T-cell (primary cell): ENCODE measurements around the gene TEAD1. TPM values are rescaled to one million over a fixed set of nuclear protein-coding genes. Genes with fewer than 3 reads are reported as not detected.

Source experiments
- ATAC-seq, 4 experiments: fragments of 200-7000 bp in 3 of 4; fragments of 150-1000 bp in 1 of 4; cut with Tn5 transposase; replicated peaks in 1 of 4; 1 replicate in 3 of 4; 2 replicates in 1 of 4; pipeline ENCODE4 v1.10.0; 2021; ENCODE audit warnings: moderate library complexity in 3 of 4, mild to moderate bottlenecking in 2 of 4, moderate number of reproducible peaks in 1 of 4
- CTCF ChIA-PET, 2 donors: fragments of 300-600 bp; sonication (Branson Sonifier 250); formaldehyde crosslinking; loops; one replicate each; lab custom pipeline; 2022; ENCODE audit warnings: antibody characterized with exemption in 2 of 2; lab: Charles Lee
- POLR2A ChIA-PET, 2 donors: fragments of 300-600 bp; sonication (Branson Sonifier 250); formaldehyde crosslinking; loops; one replicate each; lab custom pipeline; 2022; ENCODE audit warnings: antibody characterized with exemption in 2 of 2; lab: Charles Lee
- DNase-seq, 35 experiments: peaks; one replicate each; pipeline versions ENCODE4 v3.0.0 to v3.0.0-alpha.2; 2013 to 2023
- H3K27ac ChIP-seq: one replicate; pipeline ENCODE4 v1.5.1; 2013; ENCODE audit warnings: low read length
- H3K27me3 ChIP-seq, 2 experiments: replicated peaks in 1 of 2; 1 replicate in 1 of 2; 2 replicates in 1 of 2; pipeline versions ENCODE4 v1.6.1 to v1.7.0; 2013; ENCODE audit warnings: low read length in 1 of 2, mixed read lengths in 1 of 2; ENCODE audit not compliant: control insufficient read depth in 2 of 2, insufficient read depth in 2 of 2; ENCODE audit errors: extremely low read depth in 1 of 2
- H3K36me3 ChIP-seq, 2 donors: 1 replicate in 1 of 2; 2 replicates in 1 of 2; pipeline versions ENCODE4 v1.6.1 to v1.7.0; 2013; ENCODE audit warnings: low read length in 1 of 2; ENCODE audit not compliant: control insufficient read depth in 2 of 2, insufficient read depth in 1 of 2; ENCODE audit errors: extremely low read depth in 1 of 2
- H3K4me1 ChIP-seq, 2 experiments: 1 replicate in 1 of 2; 2 replicates in 1 of 2; pipeline versions ENCODE4 v1.6.1 to v1.7.0; 2013; ENCODE audit warnings: low read length in 2 of 2, mixed read lengths in 1 of 2; ENCODE audit not compliant: insufficient read depth in 2 of 2, control insufficient read depth in 1 of 2; ENCODE audit errors: extremely low read depth in 1 of 2
- H3K4me3 ChIP-seq, 2 donors: 1 replicate in 1 of 2; 2 replicates in 1 of 2; pipeline versions ENCODE4 v1.5.1 to v1.7.0; 2013; ENCODE audit warnings: mild to moderate bottlenecking in 2 of 2, low read length in 1 of 2, moderate library complexity in 1 of 2; ENCODE audit not compliant: control insufficient read depth in 1 of 2; ENCODE audit errors: extremely low read depth in 1 of 2
- H3K9me3 ChIP-seq: 2 replicates; pipeline ENCODE4 v1.7.0; 2013
- H3K27ac Mint-ChIP-seq, 2 donors: one replicate each; pipeline ENCODE4 v1.8.0; 2020 to 2021; ENCODE audit warnings: mild to moderate bottlenecking in 2 of 2, mixed read lengths in 2 of 2
- H3K27me3 Mint-ChIP-seq, 2 donors: one replicate each; pipeline ENCODE4 v1.8.0; 2021 to 2022; ENCODE audit warnings: mixed read lengths in 2 of 2
- H3K36me3 Mint-ChIP-seq: one replicate; pipeline ENCODE4 v1.8.0; 2021; ENCODE audit warnings: mixed read lengths
- H3K4me1 Mint-ChIP-seq, 3 donors: one replicate each; pipeline ENCODE4 v1.8.0; 2020 to 2022; ENCODE audit warnings: mixed read lengths in 3 of 3, mild to moderate bottlenecking in 1 of 3
- H3K4me3 Mint-ChIP-seq, 3 donors: one replicate each; pipeline ENCODE4 v1.8.0; 2020 to 2022; ENCODE audit warnings: mild to moderate bottlenecking in 3 of 3, mixed read lengths in 3 of 3, moderate library complexity in 3 of 3
- H3K9me3 Mint-ChIP-seq, 3 donors: one replicate each; pipeline ENCODE4 v1.8.0; 2020 to 2022; ENCODE audit warnings: mixed read lengths in 3 of 3
- WGBS: methylation state at CpG from one replicate; pipeline ENCODE4 v1.1.5; 2013; ENCODE audit warnings: missing lambda C conversion rate; ENCODE audit not compliant: insufficient coverage; 5-methylcytosine and 5-hydroxymethylcytosine counted together
- total RNA-seq, 35 experiments: library from RNA in 6 of 35; stranded (reverse) in 6 of 35; fragments of 120-200 nt in 1 of 35; gene quantifications; one replicate each; pipeline versions ENCODE4 v1.2.1 to v1.2.4 and lab custom pipeline; 2013 to 2026

The TEAD1 gene
- total RNA-seq, 5 donors from 2014 or later (not counting 1 experiment from before 2014, with no cell fraction given): 0.20 to 0.72 (median 0.44) TPM; not detected in 1

- H3K36me3 ChIP-seq: no peaks in the 10 kb centered on the region
- Mint-ChIP-seq H3K27ac (no peak overlapping the region), H3K4me3 (no peak overlapping the region), H3K36me3 (no peaks in the 10 kb centered on the region), H3K9me3 (no peaks in the 10 kb centered on the region), H3K27me3 (peaks cover 15 to 21% of the 10 kb centered on the region in 2 donors), H3K4me1 (no peaks in the 10 kb centered on the region)
- DNase-seq (no peak), ATAC-seq (no peak)
- no peak overlapping the region for H3K4me3 ChIP-seq
- H3K27me3 ChIP-seq: no peaks in the 10 kb centered on the region
- no peak overlapping the region for H3K27ac ChIP-seq
- POLR2A ChIA-PET: interaction anchor here in 1 of 2 donors (0.7 kb wide), 1 partner anchor 1512 kb away, joined by 5 read pairs; no protein-coding TSS in a partner anchor
- no peaks in the 10 kb centered on the region for H3K9me3 ChIP-seq
- WGBS: 100% methylated on average over 1 of the region's 2 CpGs
- no peaks in the 10 kb centered on the region for H3K4me1 ChIP-seq
- CTCF ChIA-PET: interaction anchor here (1.1 to 1.3 kb wide), 2 partner anchors 12 to 569 kb away, joined by 3 to 5 read pairs; no protein-coding TSS in a partner anchor
These were observed 226.3 kb downstream of the TEAD1 start for GRCh38 chr11:12900496-12900895.

- DNase-seq (no peak), ATAC-seq (no peak)
- POLR2A ChIA-PET: no interaction called here
- Mint-ChIP-seq H3K27ac (no peak overlapping the region), H3K4me3 (no peak overlapping the region), H3K27me3 (peaks cover 15 to 16% of the 10 kb centered on the region in 2 donors), H3K4me1 (no peaks in the 10 kb centered on the region), H3K36me3 (no peaks in the 10 kb centered on the region), H3K9me3 (no peaks in the 10 kb centered on the region)
- Histone ChIP-seq H3K36me3 (no peaks in the 10 kb centered on the region), H3K4me3 (no peak overlapping the region), H3K4me1 (no peaks in the 10 kb centered on the region), H3K9me3 (no peaks in the 10 kb centered on the region), H3K27me3 (no peaks in the 10 kb centered on the region), H3K27ac (no peak overlapping the region)
- CTCF ChIA-PET: interaction anchor here in 1 of 2 donors (0.5 kb wide), 1 partner anchor 1920 kb away, joined by 4 read pairs; no protein-coding TSS in a partner anchor
- no CpG with 5 or more reads among the region's 1 CpG for WGBS
These were observed 227.1 kb downstream of the TEAD1 start for GRCh38 chr11:12901272-12901671.

- CTCF ChIA-PET: interaction anchor here (0.5 to 0.6 kb wide), 2 partner anchors 114 to 1921 kb away, joined by 4 read pairs; no protein-coding TSS in a partner anchor
- H3K4me3 ChIP-seq: no peak overlapping the region
These were observed 227.8 kb downstream of the TEAD1 start for GRCh38 chr11:12901874-12902481.

GRCh38 chr11:12902791-12903486 lies 228.7 kb downstream of the TEAD1 start:
- H3K27ac Mint-ChIP-seq: no peak overlapping the region

More at GRCh38 chr11:12901874-12902481, 227.8 kb downstream of the TEAD1 start:
- H3K4me3 Mint-ChIP-seq: no peak overlapping the region
- peaks cover 19% of the 10 kb centered on the region in 2 donors for H3K27me3 Mint-ChIP-seq
- POLR2A ChIA-PET: no interaction called here
- H3K36me3 ChIP-seq: no peaks in the 10 kb centered on the region
- H3K27ac ChIP-seq: no peak overlapping the region
- H3K4me1 ChIP-seq: no peaks in the 10 kb centered on the region
- H3K36me3 Mint-ChIP-seq: no peaks in the 10 kb centered on the region
- no peak for DNase-seq
- H3K9me3 ChIP-seq: no peaks in the 10 kb centered on the region
- H3K27ac Mint-ChIP-seq: no peak overlapping the region
- no peaks in the 10 kb centered on the region for H3K27me3 ChIP-seq
- no peaks in the 10 kb centered on the region for H3K9me3 Mint-ChIP-seq
- H3K4me1 Mint-ChIP-seq: no peaks in the 10 kb centered on the region
- WGBS: 86% methylated on average over 5 of the region's 7 CpGs
- ATAC-seq: no peak

GRCh38 chr11:12905435-12905834 lies 231.2 kb downstream of the TEAD1 start:
- no peaks in the 10 kb centered on the region for H3K27me3 ChIP-seq
- no peaks in the 10 kb centered on the region for H3K4me1 Mint-ChIP-seq
- H3K36me3 Mint-ChIP-seq: no peaks in the 10 kb centered on the region
- POLR2A ChIA-PET: no interaction called here
- H3K27ac Mint-ChIP-seq: no peak overlapping the region
- no peaks in the 10 kb centered on the region for H3K4me1 ChIP-seq
- H3K27ac ChIP-seq: no peak overlapping the region
- no peak overlapping the region for H3K4me3 Mint-ChIP-seq
- DNase-seq (no peak), ATAC-seq (no peak)
- WGBS: 80% methylated on average over 1 of the region's 4 CpGs
- H3K9me3 ChIP-seq: no peaks in the 10 kb centered on the region
- CTCF ChIA-PET: no interaction called here
- peaks cover 10 to 30% of the 10 kb centered on the region in 2 donors for H3K27me3 Mint-ChIP-seq
- no peaks in the 10 kb centered on the region for H3K36me3 ChIP-seq
- H3K4me3 ChIP-seq: no peak overlapping the region
- H3K9me3 Mint-ChIP-seq: no peaks in the 10 kb centered on the region

More at GRCh38 chr11:12902791-12903486, 228.7 kb downstream of the TEAD1 start:
- H3K27ac ChIP-seq: no peak overlapping the region
- Mint-ChIP-seq H3K4me1 (no peaks in the 10 kb centered on the region), H3K9me3 (no peaks in the 10 kb centered on the region), H3K36me3 (no peaks in the 10 kb centered on the region), H3K4me3 (no peak overlapping the region), H3K27me3 (peaks cover 18 to 21% of the 10 kb centered on the region in 2 donors)
- no peaks in the 10 kb centered on the region for H3K9me3 ChIP-seq
- ATAC-seq (no peak), DNase-seq (no peak)
- WGBS: 67% methylated on average over 4 of the region's 6 CpGs
- H3K36me3 ChIP-seq: no peaks in the 10 kb centered on the region
- H3K4me1 ChIP-seq: no peaks in the 10 kb centered on the region
- ChIA-PET CTCF (interaction anchor here in 1 of 2 donors (0.6 kb wide), 1 partner anchor 115 kb away, joined by 4 read pairs; no protein-coding TSS in a partner anchor), POLR2A (no interaction called here)
- H3K4me3 ChIP-seq: no peak overlapping the region
- no peaks in the 10 kb centered on the region for H3K27me3 ChIP-seq

- H3K27me3 ChIP-seq: no peaks in the 10 kb centered on the region
- Mint-ChIP-seq H3K27ac (no peak overlapping the region), H3K9me3 (no peaks in the 10 kb centered on the region), H3K4me1 (no peaks in the 10 kb centered on the region), H3K4me3 (no peak overlapping the region), H3K36me3 (no peaks in the 10 kb centered on the region), H3K27me3 (peaks cover 10 to 26% of the 10 kb centered on the region in 2 donors)
- no peaks in the 10 kb centered on the region for H3K9me3 ChIP-seq
- no peak for DNase-seq
- no peaks in the 10 kb centered on the region for H3K4me1 ChIP-seq
- H3K4me3 ChIP-seq: no peak overlapping the region
- no peaks in the 10 kb centered on the region for H3K36me3 ChIP-seq
- ChIA-PET CTCF (no interaction called here), POLR2A (no interaction called here)
- no peak overlapping the region for H3K27ac ChIP-seq
- no CpG with 5 or more reads among the region's 4 CpGs for WGBS
- no peak for ATAC-seq
These were observed 232.3 kb downstream of the TEAD1 start for GRCh38 chr11:12906501-12906900.
